Transverse colon (tissue), 4 donors: ENCODE data around the gene RERG. TPM values are rescaled to one million over a fixed set of nuclear protein-coding genes. Genes with fewer than 3 reads are reported as not detected.
A peak's percentile ranks its signal among the peaks of the same experiment; 100 is the strongest.

Experiments used
- DNase-seq: peaks from one replicate; pipeline ENCODE4 v3.0.0-alpha.2; 2019
- H3K27ac ChIP-seq, 4 donors: fragments of 200-600 bp; sonication (generic); 2 replicates each; pipeline ENCODE4 v1.5.1; 2016 to 2018; ENCODE audit warnings: inconsistent platforms in 4 of 4
- H3K27me3 ChIP-seq: fragments of 200-600 bp; sonication (generic); 2 replicates; pipeline ENCODE4 v1.5.1; 2017; ENCODE audit warnings: inconsistent platforms
- H3K36me3 ChIP-seq, 4 donors: fragments of 200-600 bp; sonication (generic); 2 replicates each; pipeline ENCODE4 v1.5.1; 2017 to 2019; ENCODE audit warnings: inconsistent platforms in 4 of 4
- H3K4me1 ChIP-seq, 4 donors: fragments of 200-600 bp; sonication (generic); 2 replicates each; pipeline ENCODE4 v1.5.1; 2017 to 2020; ENCODE audit warnings: inconsistent platforms in 4 of 4
- H3K4me3 ChIP-seq, 4 donors: fragments of 200-600 bp; sonication (generic); 1 replicate in 1 of 4; 2 replicates in 3 of 4; pipeline versions ENCODE4 v1.5.1 to v1.6.1; 2017 to 2019; ENCODE audit warnings: inconsistent platforms in 4 of 4
- H3K9me3 ChIP-seq, 2 donors: fragments of 200-600 bp; sonication (generic); 2 replicates each; pipeline ENCODE4 v1.5.1; 2017 to 2019; ENCODE audit warnings: inconsistent platforms in 2 of 2
- EP300 ChIP-seq: sonication (generic); formaldehyde crosslinking; IDR thresholded peaks from one replicate; pipeline ENCODE4 v1.6.1; 2017; ENCODE audit warnings: antibody characterized with exemption, low read depth
- POLR2A ChIP-seq: fragments of 450-650 bp; IDR thresholded peaks from one replicate; pipeline ENCODE4 v1.6.1; 2016; ENCODE audit warnings: antibody characterized with exemption, mild to moderate bottlenecking, moderate library complexity
- POLR2AphosphoS5 ChIP-seq, 3 donors: sonication (generic); formaldehyde crosslinking; IDR thresholded peaks; one replicate each; pipeline ENCODE4 v1.6.1; 2016; ENCODE audit warnings: antibody characterized with exemption in 3 of 3
- WGBS, 2 donors: methylation state at CpG; one replicate each; pipeline ENCODE4 v1.1.5; 2018; ENCODE audit warnings: low coverage in 1 of 2; 5-methylcytosine and 5-hydroxymethylcytosine counted together
- in situ Hi-C, 4 donors: fragments of 200-750 bp; cut with MboI; loops; one replicate each; pipeline versions ENCODE4 v1.15.0 to v1.15.1; 2017; ENCODE audit warnings: low sequenced_read_pairs in 3 of 4, low pct_ligation_motif_present in 1 of 4, low pct_unique_long_range_greater_than_20kb in 1 of 4
- intact Hi-C: fragments of 100-400 bp; cut with DNase I; formaldehyde crosslinking; loops from one replicate; pipeline ENCODE4 v1.15.1; 2023; ENCODE audit warnings: low total_unique reads
- total RNA-seq, 4 donors: library from RNA; depleted of rRNA; stranded (reverse); fragments of >200 nt; gene quantifications; one replicate each; pipeline ENCODE4 v1.1.0, GENCODE V29; 2016
- TF ChIP-seq, protein P1 (sequence below), 5 experiments: fragments of 200-600 bp in 3 of 5; fragments of 450-650 bp in 2 of 5; sonication (generic) in 3 of 5; IDR thresholded peaks; 1 replicate in 2 of 5; 2 replicates in 3 of 5; pipeline ENCODE4 v1.5.1; 2016 to 2017; ENCODE audit warnings: antibody characterized with exemption in 5 of 5, inconsistent platforms in 3 of 5, mild to moderate bottlenecking in 2 of 5, moderate library complexity in 1 of 5

RERG gene
- total RNA-seq, 4 donors from 2014 or later = 3.6 to 12.6 (median 8.6) TPM

DNA sequence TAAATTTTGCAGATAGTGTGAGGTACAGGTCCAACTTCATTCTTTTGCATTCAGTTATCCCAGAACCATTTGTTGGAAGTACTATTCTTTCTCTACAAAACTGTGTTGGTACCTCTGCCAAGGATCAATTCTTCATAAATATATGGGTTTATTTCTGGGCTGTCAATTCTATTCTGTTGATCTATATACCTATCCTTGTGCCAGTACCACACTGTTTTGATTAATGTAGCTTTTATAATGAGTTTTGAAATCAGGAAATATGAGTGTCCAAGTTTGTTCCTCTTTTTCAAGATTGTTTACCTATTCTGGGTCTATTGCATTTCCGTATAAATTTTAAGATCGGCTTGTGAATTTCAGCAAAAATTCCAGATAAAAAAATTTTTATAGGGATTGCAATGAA is 48.1 kb downstream of the RERG start:
- Histone ChIP-seq H3K9me3 (no peaks in the 10 kb centered on the region), H3K27ac (no peak overlapping the region), H3K4me1 (peaks cover 0 to 24% (median 2%) of the 10 kb centered on the region in 4 donors), H3K36me3 (no peaks in the 10 kb centered on the region), H3K27me3 (no peaks in the 10 kb centered on the region), H3K4me3 (no peak overlapping the region)
- DNase-seq = no peak
- intact Hi-C loops = no loop called here
- in situ Hi-C loops = no loop called here
- 97 to 100% methylated on average over 2 of the region's 2 CpGs for WGBS, 2 donors
- no peak for TF ChIP-seq EP300
- no peak for TF ChIP-seq POLR2AphosphoS5 (IDR thresholded peaks at IDR 0.05)
- TF ChIP-seq POLR2A = no peak

DNA sequence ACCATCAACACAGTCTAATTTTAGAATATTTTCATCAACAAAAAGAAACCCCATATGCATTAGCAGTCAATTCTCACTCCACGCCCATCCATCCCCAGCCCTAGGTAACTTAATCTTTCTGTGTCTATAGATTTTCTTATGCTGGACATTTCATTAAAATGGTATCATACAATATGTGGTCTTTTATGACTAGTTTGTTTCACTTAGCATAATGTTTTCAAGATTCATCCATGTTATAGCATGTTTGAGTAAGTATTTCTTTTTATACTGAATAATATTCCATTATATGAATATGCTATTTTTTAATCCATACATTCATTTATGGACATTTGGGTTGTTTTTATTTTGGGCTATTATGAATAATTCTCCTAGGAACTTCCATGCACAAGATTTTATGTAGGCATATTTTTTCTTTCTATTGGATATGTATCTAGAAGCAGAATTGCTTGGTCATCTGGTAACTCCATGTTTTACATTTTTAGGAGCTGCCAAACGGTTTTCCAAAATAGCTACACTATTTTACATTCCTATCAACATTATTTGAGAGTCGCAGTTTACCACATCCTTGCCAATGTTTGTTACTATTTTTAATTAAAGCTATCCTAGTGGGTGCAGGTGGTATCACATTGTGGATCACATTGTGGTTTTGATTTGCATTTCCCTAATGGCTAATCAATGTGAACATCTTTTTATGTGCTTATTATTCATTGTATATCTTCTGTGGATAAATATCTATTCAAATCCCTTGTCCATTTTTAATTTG is 49.0 kb downstream of the RERG start:
- no peak for TF ChIP-seq POLR2A
- no peak for TF ChIP-seq POLR2AphosphoS5 (IDR thresholded peaks at IDR 0.05)
- no peak for TF ChIP-seq EP300
- TF ChIP-seq, protein P1, sequence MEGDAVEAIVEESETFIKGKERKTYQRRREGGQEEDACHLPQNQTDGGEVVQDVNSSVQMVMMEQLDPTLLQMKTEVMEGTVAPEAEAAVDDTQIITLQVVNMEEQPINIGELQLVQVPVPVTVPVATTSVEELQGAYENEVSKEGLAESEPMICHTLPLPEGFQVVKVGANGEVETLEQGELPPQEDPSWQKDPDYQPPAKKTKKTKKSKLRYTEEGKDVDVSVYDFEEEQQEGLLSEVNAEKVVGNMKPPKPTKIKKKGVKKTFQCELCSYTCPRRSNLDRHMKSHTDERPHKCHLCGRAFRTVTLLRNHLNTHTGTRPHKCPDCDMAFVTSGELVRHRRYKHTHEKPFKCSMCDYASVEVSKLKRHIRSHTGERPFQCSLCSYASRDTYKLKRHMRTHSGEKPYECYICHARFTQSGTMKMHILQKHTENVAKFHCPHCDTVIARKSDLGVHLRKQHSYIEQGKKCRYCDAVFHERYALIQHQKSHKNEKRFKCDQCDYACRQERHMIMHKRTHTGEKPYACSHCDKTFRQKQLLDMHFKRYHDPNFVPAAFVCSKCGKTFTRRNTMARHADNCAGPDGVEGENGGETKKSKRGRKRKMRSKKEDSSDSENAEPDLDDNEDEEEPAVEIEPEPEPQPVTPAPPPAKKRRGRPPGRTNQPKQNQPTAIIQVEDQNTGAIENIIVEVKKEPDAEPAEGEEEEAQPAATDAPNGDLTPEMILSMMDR (IDR thresholded peaks at IDR 0.05) = no peak
- Histone ChIP-seq H3K9me3 (no peaks in the 10 kb centered on the region), H3K27ac (no peak overlapping the region), H3K36me3 (no peaks in the 10 kb centered on the region), H3K4me3 (no peak overlapping the region), H3K27me3 (no peaks in the 10 kb centered on the region), H3K4me1 (peaks cover 0 to 25% (median 2%) of the 10 kb centered on the region in 4 donors)
- intact Hi-C loops (no loop called here), in situ Hi-C loops (no loop called here)
- WGBS, 2 donors = 55 to 70% methylated on average over 2 to 3 of the region's 3 CpGs
- DNase-seq = no peak

DNA sequence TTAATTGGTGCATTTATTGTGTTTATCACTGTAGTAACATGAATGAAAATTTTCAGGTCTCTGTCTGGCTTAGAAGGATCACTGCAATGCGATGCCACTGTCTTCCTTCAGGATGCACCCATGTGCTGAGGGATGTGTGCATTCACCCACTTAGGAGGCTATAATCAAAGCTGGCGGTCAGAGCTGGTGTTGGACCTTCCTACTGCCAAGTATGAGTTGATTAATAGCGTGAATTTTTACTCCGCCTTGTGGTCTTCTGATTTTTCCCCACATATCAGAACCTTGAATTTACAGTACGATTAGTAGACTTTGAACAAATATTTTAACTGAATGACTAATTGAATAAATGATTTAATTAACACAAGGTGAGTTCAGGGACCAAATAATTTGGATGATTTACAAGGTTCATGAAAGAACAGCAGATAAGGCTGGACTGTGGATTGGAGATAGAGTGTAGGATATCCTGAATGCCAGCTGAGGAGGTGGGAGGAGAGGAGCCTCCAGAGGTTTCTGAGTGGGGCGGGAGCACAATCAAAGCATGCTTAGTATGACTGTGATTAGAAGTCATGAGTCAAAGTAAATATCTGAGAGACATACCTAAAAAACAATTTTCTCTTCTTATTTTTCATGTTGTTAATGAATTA is 50.1 kb downstream of the RERG start:
- Histone ChIP-seq H3K27me3 (no peaks in the 10 kb centered on the region), H3K27ac (no peak overlapping the region), H3K36me3 (no peaks in the 10 kb centered on the region), H3K4me3 (no peak overlapping the region), H3K9me3 (no peaks in the 10 kb centered on the region), H3K4me1 (peaks cover 0 to 25% (median 2%) of the 10 kb centered on the region in 4 donors)
- in situ Hi-C loops = no loop called here
- TF ChIP-seq POLR2A = no peak
- TF ChIP-seq, protein P1 (IDR thresholded peaks at IDR 0.05) = no peak
- no peak for TF ChIP-seq POLR2AphosphoS5 (IDR thresholded peaks at IDR 0.05)
- no peak for TF ChIP-seq EP300
- intact Hi-C loops = no loop called here
- WGBS, 2 donors = 84 to 89% methylated on average over 4 to 6 of the region's 6 CpGs
- DNase-seq = no peak

DNA sequence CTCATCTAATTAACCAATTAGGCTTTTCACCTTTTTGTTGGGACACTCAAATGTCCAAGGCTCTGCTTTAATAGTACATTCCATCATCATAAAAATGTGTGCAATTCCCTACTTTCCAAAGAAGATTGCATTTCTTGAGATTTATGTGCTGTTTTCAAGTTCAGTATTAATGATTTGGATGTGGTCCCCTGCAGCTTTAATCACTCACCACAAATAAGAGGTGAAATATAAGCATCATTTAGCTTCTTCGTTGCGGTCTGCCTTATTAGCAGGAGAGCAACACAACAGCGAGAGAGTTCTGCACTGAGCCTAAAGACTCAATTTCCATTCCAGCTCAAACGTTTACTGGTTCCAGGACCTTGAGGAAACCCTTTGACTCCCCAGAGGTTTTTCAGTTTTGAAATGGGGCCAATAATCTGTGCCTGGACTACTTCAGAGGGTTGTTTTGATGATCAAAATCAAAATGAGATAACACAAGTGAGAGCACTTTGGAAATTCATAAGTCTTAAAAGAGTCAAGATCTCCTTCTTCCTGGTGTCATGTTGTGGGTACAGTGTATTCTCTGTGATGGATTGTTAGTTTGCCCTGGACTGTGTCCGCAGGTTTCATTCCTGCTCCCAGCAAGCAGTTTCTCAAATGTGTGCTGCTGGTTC is 53.1 kb downstream of the RERG start:
- H3K4me3 ChIP-seq = no peak overlapping the region
- TF ChIP-seq POLR2AphosphoS5 (IDR thresholded peaks at IDR 0.05) (peak in 1 of 3 donors; percentile 28), EP300 (no peak)
- in situ Hi-C loops = no loop called here
- H3K27ac ChIP-seq = peak overlapping the region; percentile 24 to 70 (median 48)
- WGBS, 2 donors = 62 to 100% methylated on average over 1 to 5 of the region's 5 CpGs
- H3K9me3 ChIP-seq = no peaks in the 10 kb centered on the region
- no peaks in the 10 kb centered on the region for H3K27me3 ChIP-seq
- H3K4me1 ChIP-seq = peaks cover 0 to 41% (median 6%) of the 10 kb centered on the region in 4 donors
- no peaks in the 10 kb centered on the region for H3K36me3 ChIP-seq
- intact Hi-C loops = no loop called here
- no peak for DNase-seq
